ENCODE measurements around the gene DNASE1L1. TPM values are rescaled to one million over a fixed set of nuclear protein-coding genes. Genes with fewer than 3 reads are reported as not detected.

DNASE1L1 gene
- total RNA-seq, 1 experiment from 2014 or later = 8.8 TPM

DNA sequence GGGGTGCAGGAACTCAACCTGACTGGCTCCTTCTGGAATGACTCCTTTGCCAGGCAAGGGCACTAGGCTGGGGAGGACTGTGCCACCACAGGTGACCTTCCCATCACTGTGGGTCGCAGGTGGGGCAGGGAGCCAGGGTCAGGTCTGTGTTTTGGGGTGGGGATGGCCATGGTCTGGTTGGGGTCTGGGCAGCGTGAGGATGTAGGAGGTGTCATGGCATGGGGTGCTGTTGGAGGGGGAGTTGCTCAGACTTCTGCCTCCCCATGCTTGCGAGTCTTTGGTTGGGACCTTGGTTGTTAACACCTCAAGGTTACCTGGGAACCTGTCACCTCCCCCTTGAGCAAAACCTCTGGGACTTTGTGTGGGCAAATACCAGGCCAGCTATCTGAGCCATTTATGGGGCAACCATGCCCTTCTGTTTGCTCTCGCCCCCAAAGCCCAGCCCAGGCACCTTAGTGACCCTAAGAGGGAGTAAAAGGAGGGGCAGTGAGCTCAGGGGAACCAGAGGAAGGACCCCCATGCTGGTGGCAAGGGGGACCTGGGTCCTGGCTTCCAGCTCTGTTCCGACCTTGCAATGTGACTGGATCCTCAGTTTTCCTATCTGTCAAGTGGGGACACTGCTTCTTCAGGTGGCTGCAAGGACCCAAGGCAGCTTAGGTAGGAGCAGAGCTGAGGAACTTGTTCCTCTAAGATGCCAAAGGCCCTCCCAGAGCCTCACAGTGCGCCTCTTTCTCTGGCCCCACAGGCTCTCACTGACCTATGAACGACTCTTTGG is 25.5 kb upstream of the DNASE1L1 start:
- DNase-seq = no peak
- H3K9me3 Mint-ChIP-seq (ENCODE audit: unreplicated experiment) = no peaks in the 10 kb centered on the region
- TF ChIP-seq, protein P1, sequence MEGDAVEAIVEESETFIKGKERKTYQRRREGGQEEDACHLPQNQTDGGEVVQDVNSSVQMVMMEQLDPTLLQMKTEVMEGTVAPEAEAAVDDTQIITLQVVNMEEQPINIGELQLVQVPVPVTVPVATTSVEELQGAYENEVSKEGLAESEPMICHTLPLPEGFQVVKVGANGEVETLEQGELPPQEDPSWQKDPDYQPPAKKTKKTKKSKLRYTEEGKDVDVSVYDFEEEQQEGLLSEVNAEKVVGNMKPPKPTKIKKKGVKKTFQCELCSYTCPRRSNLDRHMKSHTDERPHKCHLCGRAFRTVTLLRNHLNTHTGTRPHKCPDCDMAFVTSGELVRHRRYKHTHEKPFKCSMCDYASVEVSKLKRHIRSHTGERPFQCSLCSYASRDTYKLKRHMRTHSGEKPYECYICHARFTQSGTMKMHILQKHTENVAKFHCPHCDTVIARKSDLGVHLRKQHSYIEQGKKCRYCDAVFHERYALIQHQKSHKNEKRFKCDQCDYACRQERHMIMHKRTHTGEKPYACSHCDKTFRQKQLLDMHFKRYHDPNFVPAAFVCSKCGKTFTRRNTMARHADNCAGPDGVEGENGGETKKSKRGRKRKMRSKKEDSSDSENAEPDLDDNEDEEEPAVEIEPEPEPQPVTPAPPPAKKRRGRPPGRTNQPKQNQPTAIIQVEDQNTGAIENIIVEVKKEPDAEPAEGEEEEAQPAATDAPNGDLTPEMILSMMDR (IDR thresholded peaks at IDR 0.05; ENCODE audit: insufficient read depth in 1 of 2, low read depth in 1 of 2, low read length in 1 of 2, severe bottlenecking in 1 of 2, unreplicated experiment in 1 of 2) = no peak
- BruUV-seq (replicated peaks) = no TSS peak
- no peak overlapping the region for H3K27ac Mint-ChIP-seq (ENCODE audit: unreplicated experiment)
- Histone ChIP-seq H3K36me3 (ENCODE audit: control insufficient read depth, insufficient read depth, low read length) (no peaks in the 10 kb centered on the region), H3K4me3 (ENCODE audit: low read depth, low read length) (no peak overlapping the region), H3K9me3 (no peaks in the 10 kb centered on the region), H3K27me3 (replicated peaks; ENCODE audit: control insufficient read depth, insufficient read depth, low read length) (no peaks in the 10 kb centered on the region), H3K4me1 (peaks cover 8% of the 10 kb centered on the region; the same call in 1 of the 2 replicates)
- no peaks in the 10 kb centered on the region for H3K27me3 Mint-ChIP-seq (ENCODE audit: insufficient read depth, unreplicated experiment)
- H3K4me3 Mint-ChIP-seq (ENCODE audit: unreplicated experiment) = no peak overlapping the region
- CTCF ChIA-PET = no interaction called here
- peaks cover 7% of the 10 kb centered on the region for H3K4me1 Mint-ChIP-seq (ENCODE audit: low read depth, unreplicated experiment)
- intact Hi-C loops (cut with micrococcal nuclease; ENCODE audit: unreplicated experiment) = no loop called here
- no peaks in the 10 kb centered on the region for H3K36me3 Mint-ChIP-seq (ENCODE audit: insufficient read depth, unreplicated experiment)
- POLR2A ChIA-PET = no interaction called here

DNA sequence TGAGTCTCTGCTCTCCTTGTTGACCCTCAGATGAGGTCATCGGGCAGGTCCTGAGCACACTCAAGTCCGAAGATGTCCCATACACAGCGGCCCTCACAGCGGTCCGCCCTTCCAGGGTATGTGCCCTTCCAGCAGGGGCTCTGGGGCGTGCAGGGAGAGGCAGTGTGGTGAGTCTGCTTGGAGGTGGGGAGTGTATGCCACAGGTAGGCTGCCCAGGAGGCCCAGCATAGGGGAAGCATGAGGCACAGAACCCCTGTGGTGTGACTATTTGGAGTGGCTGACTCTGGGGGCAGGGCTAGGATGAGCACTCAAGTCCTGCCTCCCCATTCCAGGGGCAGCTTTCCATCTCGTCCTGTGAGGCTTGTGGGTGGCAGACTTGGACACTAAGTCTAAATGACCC is 24.6 kb upstream of the DNASE1L1 start:
- no peak overlapping the region for H3K4me3 Mint-ChIP-seq (ENCODE audit: unreplicated experiment)
- intact Hi-C loops (cut with micrococcal nuclease; ENCODE audit: unreplicated experiment) = no loop called here
- peaks cover under 1% of the 10 kb centered on the region for H3K36me3 Mint-ChIP-seq (ENCODE audit: insufficient read depth, unreplicated experiment)
- H3K4me1 Mint-ChIP-seq (ENCODE audit: low read depth, unreplicated experiment) = peaks cover 7% of the 10 kb centered on the region
- no peaks in the 10 kb centered on the region for H3K9me3 ChIP-seq
- peaks cover 10% of the 10 kb centered on the region; the same call in 1 of the 2 replicates for H3K4me1 ChIP-seq
- TF ChIP-seq, protein P1 (IDR thresholded peaks at IDR 0.05; ENCODE audit: insufficient read depth in 1 of 2, low read depth in 1 of 2, low read length in 1 of 2, severe bottlenecking in 1 of 2, unreplicated experiment in 1 of 2) = no peak
- no peak overlapping the region for H3K27ac Mint-ChIP-seq (ENCODE audit: unreplicated experiment)
- H3K9me3 Mint-ChIP-seq (ENCODE audit: unreplicated experiment) = no peaks in the 10 kb centered on the region
- H3K27me3 Mint-ChIP-seq (ENCODE audit: insufficient read depth, unreplicated experiment) = no peaks in the 10 kb centered on the region
- no peak for DNase-seq
- H3K27me3 ChIP-seq (replicated peaks; ENCODE audit: control insufficient read depth, insufficient read depth, low read length) = no peaks in the 10 kb centered on the region
- CTCF ChIA-PET = no interaction called here
- POLR2A ChIA-PET = no interaction called here
- no peaks in the 10 kb centered on the region for H3K36me3 ChIP-seq (ENCODE audit: control insufficient read depth, insufficient read depth, low read length)
- no peak overlapping the region for H3K4me3 ChIP-seq (ENCODE audit: low read depth, low read length)
- BruUV-seq (replicated peaks) = no TSS peak

DNA sequence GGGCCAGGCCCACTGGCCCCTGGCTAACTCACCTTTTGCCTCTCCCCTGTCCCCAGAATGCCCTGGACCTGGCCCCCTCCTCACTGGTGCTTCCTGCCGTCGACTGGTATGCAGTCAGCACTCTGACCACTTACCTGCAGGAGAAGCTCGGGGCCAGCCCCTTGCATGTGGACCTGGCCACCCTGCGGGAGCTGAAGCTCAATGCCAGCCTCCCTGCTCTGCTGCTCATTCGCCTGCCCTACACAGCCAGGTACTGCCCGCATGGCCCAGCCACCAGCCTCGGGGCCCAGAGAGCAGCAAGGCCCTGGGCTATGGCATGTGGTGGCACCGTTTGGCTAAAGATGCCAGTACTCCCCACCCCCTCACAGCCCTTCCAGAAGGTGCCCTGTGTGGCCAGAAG is 23.2 kb upstream of the DNASE1L1 start:
- no peak for DNase-seq
- BruUV-seq (replicated peaks) = no TSS peak
- Mint-ChIP-seq H3K36me3 (ENCODE audit: insufficient read depth, unreplicated experiment) (peaks cover 11% of the 10 kb centered on the region), H3K4me1 (ENCODE audit: low read depth, unreplicated experiment) (peaks cover 14% of the 10 kb centered on the region), H3K9me3 (ENCODE audit: unreplicated experiment) (no peaks in the 10 kb centered on the region), H3K27ac (ENCODE audit: unreplicated experiment) (no peak overlapping the region), H3K27me3 (ENCODE audit: insufficient read depth, unreplicated experiment) (no peaks in the 10 kb centered on the region), H3K4me3 (ENCODE audit: unreplicated experiment) (no peak overlapping the region)
- ChIA-PET CTCF (no interaction called here), POLR2A (no interaction called here)
- Histone ChIP-seq H3K9me3 (no peaks in the 10 kb centered on the region), H3K4me1 (peaks cover 10% of the 10 kb centered on the region; the same call in 1 of the 2 replicates), H3K4me3 (ENCODE audit: low read depth, low read length) (no peak overlapping the region), H3K27me3 (replicated peaks; ENCODE audit: control insufficient read depth, insufficient read depth, low read length) (no peaks in the 10 kb centered on the region), H3K36me3 (ENCODE audit: control insufficient read depth, insufficient read depth, low read length) (no peaks in the 10 kb centered on the region)
- TF ChIP-seq, protein P1 (IDR thresholded peaks at IDR 0.05; ENCODE audit: insufficient read depth in 1 of 2, low read depth in 1 of 2, low read length in 1 of 2, severe bottlenecking in 1 of 2, unreplicated experiment in 1 of 2) = no peak
- intact Hi-C loops (cut with micrococcal nuclease; ENCODE audit: unreplicated experiment) = no loop called here

Data from Caco-2 (cell line).